Activated B cell treated with CpG ODN at 0.5 μM for 24 hours (primary cell): ENCODE measurements around the gene HSPA12B. TPM values are rescaled to one million over a fixed set of nuclear protein-coding genes. Genes with fewer than 3 reads are reported as not detected.

ENCODE experiments used
- ATAC-seq: fragments of 200-7000 bp; cut with Tn5 transposase; one replicate; pipeline ENCODE4 v1.10.0; 2021; ENCODE audit warnings: low read depth, mild to moderate bottlenecking, moderate library complexity
- CTCF ChIA-PET: fragments of 350-600 bp; sonication (Branson Sonifier 250); formaldehyde crosslinking; loops from one replicate; lab custom pipeline; 2021; ENCODE audit warnings: antibody characterized with exemption; lab: Charles Lee
- POLR2A ChIA-PET: fragments of 350-600 bp; sonication (Branson Sonifier 250); formaldehyde crosslinking; loops from one replicate; lab custom pipeline; 2021; ENCODE audit warnings: antibody characterized with exemption; lab: Charles Lee
- DNase-seq: peaks from one replicate; pipeline ENCODE4 v3.0.0; 2022
- H3K27ac Mint-ChIP-seq: one replicate; pipeline ENCODE4 v1.8.0; 2020; ENCODE audit warnings: mixed read lengths
- H3K27me3 Mint-ChIP-seq: one replicate; pipeline ENCODE4 v1.8.0; 2021; ENCODE audit warnings: mixed read lengths
- H3K36me3 Mint-ChIP-seq: one replicate; pipeline ENCODE4 v1.8.0; 2021; ENCODE audit warnings: low read depth, mixed read lengths
- H3K4me1 Mint-ChIP-seq: one replicate; pipeline ENCODE4 v1.8.0; 2021; ENCODE audit warnings: mixed read lengths
- H3K4me3 Mint-ChIP-seq: one replicate; pipeline ENCODE4 v1.8.0; 2020; ENCODE audit warnings: mild to moderate bottlenecking, mixed read lengths
- H3K9me3 Mint-ChIP-seq: one replicate; pipeline ENCODE4 v1.8.0; 2020; ENCODE audit warnings: mixed read lengths
- CTCF ChIP-seq: fragments of 200-600 bp; IDR thresholded peaks from one replicate; pipeline ENCODE4 v1.8.0; 2022; ENCODE audit warnings: antibody characterized with exemption, mild to moderate bottlenecking
- intact Hi-C: fragments of 100-400 bp; cut with micrococcal nuclease; formaldehyde crosslinking; loops from one replicate; pipeline ENCODE4 v1.15.1; 2024
- total RNA-seq: library from RNA; stranded (reverse); gene quantifications from 2 replicates; pipeline ENCODE4 v1.2.3, GENCODE V29; 2022

Gene HSPA12B
- total RNA-seq, 1 donor from 2014 or later, result not detected

- peaks cover 21% of the 10 kb centered on the region for H3K36me3 Mint-ChIP-seq
- intact Hi-C loops, result no loop called here
- no peaks in the 10 kb centered on the region for H3K27me3 Mint-ChIP-seq
- POLR2A ChIA-PET, result interaction anchor here (1.6 kb wide), 1 partner anchor 27 kb away, joined by 4 read pairs; the partner anchor contains the start of gene CENPB
- H3K9me3 Mint-ChIP-seq, result no peaks in the 10 kb centered on the region
- no peak for ATAC-seq
- H3K4me3 Mint-ChIP-seq, result no peak overlapping the region
- H3K4me1 Mint-ChIP-seq, result peaks cover 11% of the 10 kb centered on the region
- DNase-seq, result no peak
- H3K27ac Mint-ChIP-seq, result no peak overlapping the region
- no peak for TF ChIP-seq CTCF
- CTCF ChIA-PET, result no interaction called here
Measured at GRCh38 chr20:3759316-3759823, 26.9 kb downstream of the HSPA12B start.

- CTCF ChIA-PET, result no interaction called here
- no peak overlapping the region for H3K4me3 Mint-ChIP-seq
- ATAC-seq (no peak), DNase-seq (no peak)
- H3K4me1 Mint-ChIP-seq, result peaks cover 11% of the 10 kb centered on the region
- no peak overlapping the region for H3K27ac Mint-ChIP-seq
- intact Hi-C loops, result loop anchor here (10.0 kb wide), 1 partner anchor 555 kb away; the partner anchor contains the start of genes DDRGK1 and ITPA
- H3K36me3 Mint-ChIP-seq, result peaks cover 18% of the 10 kb centered on the region
- no peaks in the 10 kb centered on the region for H3K27me3 Mint-ChIP-seq
- POLR2A ChIA-PET, result interaction anchor here (1.6 kb wide), 1 partner anchor 27 kb away, joined by 4 read pairs; the partner anchor contains the start of gene CENPB
- no peak for TF ChIP-seq CTCF
- H3K9me3 Mint-ChIP-seq, result no peaks in the 10 kb centered on the region
Measured at GRCh38 chr20:3759884-3760283, 27.4 kb downstream of the HSPA12B start.

- intact Hi-C loops, result loop anchor here (10.0 kb wide), 1 partner anchor 556 kb away; the partner anchor contains the start of genes DDRGK1 and ITPA
- no peak overlapping the region for H3K27ac Mint-ChIP-seq
- POLR2A ChIA-PET, result interaction anchor here (0.7 to 1.6 kb wide), 2 partner anchors 26 to 590 kb away, joined by 4 to 5 read pairs; partner anchors contain the start of gene CENPB
Measured at GRCh38 chr20:3760655-3761348, 28.3 kb downstream of the HSPA12B start.

GRCh38 chr20:3763671-3764601, 31.5 kb downstream of the HSPA12B start:
- Mint-ChIP-seq H3K9me3 (no peaks in the 10 kb centered on the region), H3K4me1 (peaks cover 36% of the 10 kb centered on the region), H3K36me3 (peaks cover 10% of the 10 kb centered on the region), H3K27me3 (no peaks in the 10 kb centered on the region), H3K27ac (no peak overlapping the region), H3K4me3 (no peak overlapping the region)
- CTCF ChIA-PET, result interaction anchor here (2.2 kb wide), 1 partner anchor 10 kb away, joined by 7 read pairs; no protein-coding TSS in a partner anchor
- POLR2A ChIA-PET, result interaction anchor here (0.7 kb wide), 1 partner anchor 11 kb away, joined by 3 read pairs; no protein-coding TSS in a partner anchor
- intact Hi-C loops, result loop anchor here (10.0 kb wide), 1 partner anchor 559 kb away; the partner anchor contains the start of genes DDRGK1 and ITPA
- no peak for TF ChIP-seq CTCF
- DNase-seq, result no peak
- no peak for ATAC-seq

More at GRCh38 chr20:3760655-3761348, 28.3 kb downstream of the HSPA12B start:
- no peak overlapping the region for H3K4me3 Mint-ChIP-seq
- DNase-seq (no peak), ATAC-seq (peak; percentile 37)
- peaks cover 17% of the 10 kb centered on the region for H3K4me1 Mint-ChIP-seq
- no peak for TF ChIP-seq CTCF
- H3K27me3 Mint-ChIP-seq, result no peaks in the 10 kb centered on the region
- CTCF ChIA-PET, result no interaction called here
- no peaks in the 10 kb centered on the region for H3K9me3 Mint-ChIP-seq
- H3K36me3 Mint-ChIP-seq, result peaks cover 17% of the 10 kb centered on the region
